ENCODE data around the gene STKLD1.

DNA sequence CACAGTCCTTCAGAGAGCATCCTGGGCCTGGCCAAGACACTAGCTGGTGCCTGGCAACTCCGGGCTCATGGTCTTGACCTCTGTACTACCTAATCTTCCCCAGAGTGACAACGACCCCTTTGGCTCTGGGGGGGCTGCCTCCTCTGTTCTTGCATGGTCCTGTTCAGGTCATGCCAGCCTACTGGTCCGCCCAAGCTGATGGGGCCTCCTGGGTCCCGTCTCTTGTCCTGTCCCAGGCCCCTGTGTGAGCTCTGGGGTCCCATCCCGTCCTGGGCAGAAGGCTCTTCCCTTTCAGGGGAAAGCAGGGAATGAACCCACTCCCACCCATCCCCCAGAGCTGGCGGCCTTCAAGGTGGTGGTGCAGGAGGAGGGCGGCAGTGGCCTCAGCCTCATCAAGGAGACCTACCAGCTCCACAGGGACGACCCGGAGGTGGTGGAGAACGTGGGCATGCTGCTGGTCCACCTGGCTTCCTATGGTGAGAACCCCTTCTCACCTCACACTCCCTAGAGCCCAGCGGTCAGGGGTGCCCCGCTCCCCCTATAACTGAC, 28.4 kb downstream of the STKLD1 start:
- TF ChIP-seq FOXM1 (IDR thresholded peaks at IDR 0.05; ENCODE audit: borderline replicate concordance, low read depth), result no peak
- TF ChIP-seq, protein P1, sequence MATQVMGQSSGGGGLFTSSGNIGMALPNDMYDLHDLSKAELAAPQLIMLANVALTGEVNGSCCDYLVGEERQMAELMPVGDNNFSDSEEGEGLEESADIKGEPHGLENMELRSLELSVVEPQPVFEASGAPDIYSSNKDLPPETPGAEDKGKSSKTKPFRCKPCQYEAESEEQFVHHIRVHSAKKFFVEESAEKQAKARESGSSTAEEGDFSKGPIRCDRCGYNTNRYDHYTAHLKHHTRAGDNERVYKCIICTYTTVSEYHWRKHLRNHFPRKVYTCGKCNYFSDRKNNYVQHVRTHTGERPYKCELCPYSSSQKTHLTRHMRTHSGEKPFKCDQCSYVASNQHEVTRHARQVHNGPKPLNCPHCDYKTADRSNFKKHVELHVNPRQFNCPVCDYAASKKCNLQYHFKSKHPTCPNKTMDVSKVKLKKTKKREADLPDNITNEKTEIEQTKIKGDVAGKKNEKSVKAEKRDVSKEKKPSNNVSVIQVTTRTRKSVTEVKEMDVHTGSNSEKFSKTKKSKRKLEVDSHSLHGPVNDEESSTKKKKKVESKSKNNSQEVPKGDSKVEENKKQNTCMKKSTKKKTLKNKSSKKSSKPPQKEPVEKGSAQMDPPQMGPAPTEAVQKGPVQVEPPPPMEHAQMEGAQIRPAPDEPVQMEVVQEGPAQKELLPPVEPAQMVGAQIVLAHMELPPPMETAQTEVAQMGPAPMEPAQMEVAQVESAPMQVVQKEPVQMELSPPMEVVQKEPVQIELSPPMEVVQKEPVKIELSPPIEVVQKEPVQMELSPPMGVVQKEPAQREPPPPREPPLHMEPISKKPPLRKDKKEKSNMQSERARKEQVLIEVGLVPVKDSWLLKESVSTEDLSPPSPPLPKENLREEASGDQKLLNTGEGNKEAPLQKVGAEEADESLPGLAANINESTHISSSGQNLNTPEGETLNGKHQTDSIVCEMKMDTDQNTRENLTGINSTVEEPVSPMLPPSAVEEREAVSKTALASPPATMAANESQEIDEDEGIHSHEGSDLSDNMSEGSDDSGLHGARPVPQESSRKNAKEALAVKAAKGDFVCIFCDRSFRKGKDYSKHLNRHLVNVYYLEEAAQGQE (IDR thresholded peaks at IDR 0.05; ENCODE audit: low read depth), result no peak
- no peak for TF ChIP-seq EGR1 (IDR thresholded peaks at IDR 0.05)

Data from Ishikawa (cell line).